PC-3 (cell line): ENCODE measurements around the gene LRRC4B. TPM values are rescaled to one million over a fixed set of nuclear protein-coding genes. Genes with fewer than 3 reads are reported as not detected.
A peak's percentile ranks its signal among the peaks of the same experiment; 100 is the strongest.

ENCODE experiments used
- ATAC-seq: fragments of 200-7000 bp; cut with Tn5 transposase; 2 replicates; pipeline ENCODE4 v1.9.1; 2020; ENCODE audit warnings: mild to moderate bottlenecking, moderate library complexity
- BruUV-seq: library from RNA; stranded (reverse); fragments of 400-500 nt; replicated peaks from 2 replicates; lab custom pipeline; 2021; lab: Mats Ljungman, UMichigan
- CTCF ChIA-PET: fragments of 300-600 bp; sonication (Branson Sonifier 250); formaldehyde crosslinking; loops from one replicate; lab custom pipeline; 2022; ENCODE audit warnings: antibody characterized with exemption; lab: Charles Lee
- POLR2A ChIA-PET: fragments of 300-600 bp; sonication (Branson Sonifier 250); formaldehyde crosslinking; loops from one replicate; lab custom pipeline; 2022; ENCODE audit warnings: antibody characterized with exemption; ENCODE audit not compliant: unreplicated experiment; lab: Charles Lee
- DNase-seq: peaks from one replicate; pipeline ENCODE4 v3.0.0-alpha.2; 2015
- H2AFZ ChIP-seq: fragments of 300-600 bp; sonication (generic); 2 replicates; pipeline ENCODE4 v1.6.0; 2016; ENCODE audit warnings: antibody characterized with exemption, low read length
- H3F3A ChIP-seq: fragments of 300-600 bp; sonication (generic); one replicate; pipeline ENCODE4 v1.6.0; 2017; ENCODE audit warnings: antibody characterized with exemption, low read length, control low read depth, mild to moderate bottlenecking; ENCODE audit not compliant: unreplicated experiment
- H3K27ac ChIP-seq: fragments of 300-600 bp; sonication (generic); 2 replicates; pipeline ENCODE4 v1.5.1; 2016; ENCODE audit warnings: mild to moderate bottlenecking, low read length
- H3K27me3 ChIP-seq: fragments of 300-600 bp; sonication (generic); 2 replicates; pipeline ENCODE4 v1.6.1; 2016; ENCODE audit warnings: low read length, mixed read lengths
- H3K36me3 ChIP-seq: fragments of 300-600 bp; sonication (generic); 2 replicates; pipeline ENCODE4 v1.6.1; 2016; ENCODE audit warnings: low read depth, mixed run types, low read length, mixed read lengths
- H3K4me1 ChIP-seq: fragments of 300-600 bp; sonication (generic); 2 replicates; pipeline ENCODE4 v1.5.1; 2016; ENCODE audit warnings: low read length; ENCODE audit not compliant: insufficient read depth
- H3K4me2 ChIP-seq: fragments of 300-600 bp; sonication (generic); 2 replicates; pipeline ENCODE4 v1.6.0; 2016; ENCODE audit warnings: low read length
- H3K4me3 ChIP-seq: fragments of 300-600 bp; sonication (generic); 2 replicates; pipeline ENCODE4 v1.5.1; 2016; ENCODE audit warnings: mild to moderate bottlenecking, low read length, mixed read lengths
- H3K79me2 ChIP-seq: fragments of 300-600 bp; sonication (generic); 2 replicates; pipeline ENCODE4 v1.6.1; 2017; ENCODE audit warnings: low read length, mixed read lengths
- H3K9ac ChIP-seq: fragments of 300-600 bp; sonication (generic); 2 replicates; pipeline ENCODE4 v1.6.0; 2016; ENCODE audit warnings: mild to moderate bottlenecking, low read length
- H3K9me2 ChIP-seq: fragments of 300-600 bp; sonication (generic); replicated peaks from 2 replicates; pipeline ENCODE4 v1.6.1; 2016; ENCODE audit warnings: mixed run types, low read length, mixed read lengths
- H3K9me3 ChIP-seq: fragments of 300-600 bp; sonication (generic); 2 replicates; pipeline ENCODE4 v1.6.1; 2016; ENCODE audit warnings: low read length, mixed read lengths
- H4K20me1 ChIP-seq: fragments of 300-600 bp; sonication (generic); 2 replicates; pipeline ENCODE4 v1.6.1; 2016; ENCODE audit warnings: low read length, mixed read lengths
- CTCF ChIP-seq: fragments of 300-600 bp; sonication (generic); conservative IDR thresholded peaks from 2 replicates; pipeline ENCODE4 v1.5.1; 2017; ENCODE audit warnings: antibody characterized with exemption, low read depth, mild to moderate bottlenecking, low read length
- EZH2 ChIP-seq: fragments of 300-600 bp; sonication (generic); IDR thresholded peaks from one replicate; pipeline ENCODE4 v1.6.1; 2017; ENCODE audit warnings: antibody characterized with exemption, mild to moderate bottlenecking, low read length; ENCODE audit not compliant: unreplicated experiment
- EZH2phosphoT487 ChIP-seq: fragments of 300-600 bp; sonication (generic); IDR thresholded peaks from 2 replicates; pipeline ENCODE4 v1.6.1; 2018; ENCODE audit warnings: mild to moderate bottlenecking, antibody characterized with exemption, low read length, borderline replicate concordance
- intact Hi-C: fragments of 100-400 bp; cut with micrococcal nuclease; formaldehyde crosslinking; loops from 2 replicates; pipeline ENCODE4 v1.9.0; 2023
- total RNA-seq: library from RNA; depleted of rRNA; stranded (reverse); fragments of >200 nt; gene quantifications from 2 replicates; pipeline ENCODE4 v1.2.3, GENCODE V29; 2014

Gene LRRC4B
- total RNA-seq, 1 experiment from 2014 or later: 0.26 TPM

- Histone ChIP-seq H3K4me1 (peaks cover 3% of the 10 kb centered on the region; the same call in 1 of the 2 replicates), H3K4me3 (no peak overlapping the region), H3K9me3 (no peaks in the 10 kb centered on the region), H3K9me2 (no peaks in the 10 kb centered on the region), H3K36me3 (no peaks in the 10 kb centered on the region), H3K4me2 (no peak overlapping the region), H3K9ac (no peak overlapping the region), H2AFZ (no peak overlapping the region), H3K79me2 (no peaks in the 10 kb centered on the region), H3K27ac (no peak overlapping the region), H3F3A (no peaks in the 10 kb centered on the region), H3K27me3 (no peaks in the 10 kb centered on the region), H4K20me1 (no peaks in the 10 kb centered on the region)
- ChIA-PET POLR2A (no interaction called here), CTCF (no interaction called here)
- TF ChIP-seq EZH2 (no peak), EZH2phosphoT487 (no peak), CTCF (no peak)
- DNase-seq: no peak
- intact Hi-C loops: no loop called here
- no TSS peak for BruUV-seq
- ATAC-seq: no peak
These were observed 49.1 kb downstream of the LRRC4B start for GRCh38 chr19:50519006-50519575.

- intact Hi-C loops: no loop called here
- Histone ChIP-seq H3K9me2 (no peaks in the 10 kb centered on the region), H3K27ac (no peak overlapping the region), H4K20me1 (no peaks in the 10 kb centered on the region), H3K4me1 (peaks cover 3% of the 10 kb centered on the region; the same call in 1 of the 2 replicates), H3K4me2 (no peak overlapping the region), H3K27me3 (no peaks in the 10 kb centered on the region), H2AFZ (no peak overlapping the region), H3K36me3 (no peaks in the 10 kb centered on the region), H3F3A (no peaks in the 10 kb centered on the region), H3K9me3 (no peaks in the 10 kb centered on the region), H3K79me2 (no peaks in the 10 kb centered on the region), H3K4me3 (no peak overlapping the region), H3K9ac (no peak overlapping the region)
- BruUV-seq: no TSS peak
- ChIA-PET CTCF (no interaction called here), POLR2A (no interaction called here)
- TF ChIP-seq EZH2 (no peak), EZH2phosphoT487 (no peak), CTCF (peak; percentile 39; the same call in 1 of the 2 replicates)
- ATAC-seq: no peak
- no peak for DNase-seq
These were observed 49.9 kb downstream of the LRRC4B start for GRCh38 chr19:50518091-50519005.

- Histone ChIP-seq H3F3A (no peaks in the 10 kb centered on the region), H3K9me3 (no peaks in the 10 kb centered on the region), H3K27me3 (no peaks in the 10 kb centered on the region), H2AFZ (no peak overlapping the region), H3K4me2 (no peak overlapping the region), H3K9me2 (no peaks in the 10 kb centered on the region), H3K79me2 (no peaks in the 10 kb centered on the region), H3K36me3 (no peaks in the 10 kb centered on the region), H3K9ac (no peak overlapping the region), H3K4me3 (no peak overlapping the region), H3K27ac (no peak overlapping the region), H3K4me1 (peaks cover 3% of the 10 kb centered on the region; the same call in 1 of the 2 replicates), H4K20me1 (no peaks in the 10 kb centered on the region)
- intact Hi-C loops: no loop called here
- TF ChIP-seq EZH2 (no peak), EZH2phosphoT487 (no peak), CTCF (no peak)
- DNase-seq (no peak), ATAC-seq (no peak)
- CTCF ChIA-PET: no interaction called here
- POLR2A ChIA-PET: no interaction called here
- no TSS peak for BruUV-seq
These were observed 50.5 kb downstream of the LRRC4B start for GRCh38 chr19:50517704-50518075.
